Body of pancreas (tissue), 4 donors: ENCODE results near the gene MTTP.

Experiments used
- CTCF ChIP-seq, 7 experiments: fragments of 450-650 bp in 4 of 7; fragments of 200-600 bp in 3 of 7; sonication (generic) in 3 of 7; IDR thresholded peaks; one replicate each; pipeline ENCODE4 v1.5.1; 2016 to 2019; ENCODE audit warnings: antibody characterized with exemption in 7 of 7
- POLR2A ChIP-seq, 3 donors: fragments of 450-650 bp; IDR thresholded peaks; one replicate each; pipeline ENCODE4 v1.6.1; 2016; ENCODE audit warnings: antibody characterized with exemption in 3 of 3, mild to moderate bottlenecking in 2 of 3

GRCh38 chr4:99634742-99635360, 60.2 kb downstream of the MTTP start:
- no peak for TF ChIP-seq CTCF (IDR thresholded peaks at IDR 0.05)
- TF ChIP-seq POLR2A (IDR thresholded peaks at IDR 0.05): no peak
